ENCODE measurements around the gene NDUFA11.
A peak's percentile ranks its signal among the peaks of the same experiment; 100 is the strongest.

The NDUFA11 gene

DNA sequence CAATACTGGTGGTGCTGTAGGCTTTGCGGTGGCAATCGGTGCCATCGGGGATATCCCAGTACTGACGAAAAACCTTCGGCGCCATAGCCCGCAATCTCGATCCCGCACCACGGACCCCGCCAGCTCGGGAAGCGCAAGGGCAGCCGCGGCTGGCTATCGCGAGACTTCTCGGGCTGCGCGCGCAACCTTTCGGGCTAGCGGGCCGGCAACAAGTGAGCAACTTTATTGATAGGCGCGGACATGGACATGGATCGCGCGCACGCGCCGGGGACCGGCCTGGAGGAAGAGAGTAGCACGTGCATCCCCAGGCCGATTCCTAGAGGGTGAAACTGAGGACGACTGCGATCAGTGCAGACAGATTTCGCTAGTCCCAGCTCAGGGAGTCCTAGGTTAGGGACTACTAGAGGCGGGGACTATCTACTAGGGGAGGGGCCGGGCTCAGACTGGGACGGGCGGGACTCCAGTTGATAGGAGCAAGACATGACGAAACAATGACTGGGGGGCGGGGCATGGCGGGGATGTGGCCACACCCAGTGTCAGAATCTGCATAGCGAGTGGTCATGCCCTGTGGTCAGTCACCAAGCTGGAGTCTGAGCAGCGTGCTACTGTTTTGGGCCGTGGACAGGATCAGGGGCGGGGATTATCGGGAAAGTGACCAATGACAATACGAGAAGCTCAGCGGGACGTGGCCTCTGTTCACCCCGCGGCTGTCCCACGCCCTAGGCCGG is at the start of gene NDUFA11:
NDUFA11 (minus strand) TSS at position 167 of the 728 bp plus-strand sequence; CDS start at position 85, 82 bp downstream.
- no peak for TF ChIP-seq CTCF (conservative IDR thresholded peaks at IDR 0.05; ENCODE audit: low read length)
- peak; percentile 97 for DNase-seq (ENCODE audit: low read depth)

GRCh38 chr19:5953030-5953589 is 49.5 kb upstream of the NDUFA11 start:
- DNase-seq (ENCODE audit: low read depth), result peak; percentile 61
- peak overlapping the region; percentile 25 for H3K4me3 ChIP-seq (ENCODE audit: low read length)
- TF ChIP-seq CTCF (conservative IDR thresholded peaks at IDR 0.05; ENCODE audit: low read length), result no peak

More for the DNA sequence above, at the start of gene NDUFA11:
- H3K4me3 ChIP-seq (ENCODE audit: low read length), result peak within 1 kb of the TSS; percentile 100

DNA sequence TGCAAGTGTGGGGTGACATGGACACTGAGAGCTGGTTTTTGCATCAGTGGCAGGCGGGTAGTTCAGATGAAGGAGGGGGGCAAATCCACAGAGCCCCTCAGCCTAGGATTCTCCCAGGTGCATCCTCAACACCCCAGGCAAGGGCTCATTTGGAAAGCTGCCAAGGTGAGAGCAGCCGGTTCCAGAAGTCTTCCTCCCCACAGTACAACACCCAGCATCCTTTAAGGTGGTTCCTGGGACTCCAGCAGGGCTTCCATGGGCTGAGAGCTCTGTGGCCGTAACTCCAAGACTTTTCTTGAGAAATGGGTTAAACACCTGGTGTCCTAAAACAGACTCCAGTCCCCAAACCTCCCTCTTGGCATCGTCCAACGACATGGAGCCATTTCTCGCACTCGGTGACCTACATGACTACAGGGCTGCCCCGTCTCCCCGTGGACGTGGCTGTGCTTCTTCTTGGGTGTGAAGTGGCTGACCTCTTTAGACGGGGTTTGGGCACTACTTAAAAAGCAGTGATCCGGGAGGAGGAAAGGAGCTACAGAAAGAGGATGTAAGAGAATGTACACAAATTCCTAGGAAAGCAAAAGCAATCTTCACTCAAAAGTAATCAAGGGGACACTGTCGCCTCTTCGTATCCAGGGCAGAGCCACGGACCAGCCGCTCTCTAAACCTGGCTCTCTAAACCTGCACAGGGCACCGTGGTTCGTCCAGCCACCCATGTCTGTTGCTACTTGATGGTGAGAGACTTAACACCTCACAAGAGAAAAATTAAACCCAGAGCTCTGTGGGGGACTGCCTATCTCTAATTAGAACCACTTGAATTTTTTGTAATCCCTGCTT is 48.8 kb upstream of the NDUFA11 start:
- DNase-seq (ENCODE audit: low read depth), result no peak
- TF ChIP-seq CTCF (conservative IDR thresholded peaks at IDR 0.05; ENCODE audit: low read length), result no peak
- H3K4me3 ChIP-seq (ENCODE audit: low read length), result no peak overlapping the region

- TF ChIP-seq CTCF (conservative IDR thresholded peaks at IDR 0.05; ENCODE audit: low read length), result no peak
- no peak overlapping the region for H3K4me3 ChIP-seq (ENCODE audit: low read length)
- DNase-seq (ENCODE audit: low read depth), result no peak
Observed at GRCh38 chr19:5951338-5951861, 47.8 kb upstream of the NDUFA11 start.

- H3K4me3 ChIP-seq (ENCODE audit: low read length), result no peak overlapping the region
- DNase-seq (ENCODE audit: low read depth), result no peak
- TF ChIP-seq CTCF (conservative IDR thresholded peaks at IDR 0.05; ENCODE audit: low read length), result no peak
Observed at GRCh38 chr19:5950741-5951140, 47.2 kb upstream of the NDUFA11 start.

GRCh38 chr19:5949792-5950305 is 46.3 kb upstream of the NDUFA11 start:
- H3K4me3 ChIP-seq (ENCODE audit: low read length), result no peak overlapping the region
- no peak for TF ChIP-seq CTCF (conservative IDR thresholded peaks at IDR 0.05; ENCODE audit: low read length)
- DNase-seq (ENCODE audit: low read depth), result no peak

All from AG10803 (cell line).